Body of pancreas (tissue), 4 donors: Measurements from ENCODE around the gene PHACTR3. TPM values are rescaled to one million over a fixed set of nuclear protein-coding genes. Genes with fewer than 3 reads are reported as not detected.

Source experiments
- ATAC-seq: fragments of 150-250 bp; one replicate; pipeline ENCODE4 v1.9.1; 2016
- DNase-seq, 4 donors: peaks; one replicate each; pipeline ENCODE4 v3.0.0-alpha.2; 2019
- H3K27ac ChIP-seq, 4 donors: fragments of 200-600 bp; sonication (generic); 1 replicate in 3 of 4; 2 replicates in 1 of 4; pipeline versions ENCODE4 v1.5.1 to v1.6.1; 2016 to 2019; ENCODE audit warnings: mild to moderate bottlenecking in 1 of 4, mixed read lengths in 1 of 4, moderate library complexity in 1 of 4
- H3K27me3 ChIP-seq, 2 donors: fragments of 200-600 bp; sonication (generic); one replicate each; pipeline ENCODE4 v1.6.0; 2016; ENCODE audit warnings: mild to moderate bottlenecking in 1 of 2
- H3K36me3 ChIP-seq, 2 donors: fragments of 200-600 bp; sonication (generic); replicated peaks in 1 of 2; 2 replicates each; pipeline ENCODE4 v1.5.1; 2016; ENCODE audit warnings: low read depth in 2 of 2; ENCODE audit not compliant: insufficient read depth in 1 of 2
- H3K4me1 ChIP-seq: fragments of 200-600 bp; sonication (generic); one replicate; pipeline ENCODE4 v1.6.0; 2016
- H3K4me3 ChIP-seq, 2 donors: fragments of 200-600 bp; sonication (generic); 1 replicate in 1 of 2; 2 replicates in 1 of 2; pipeline ENCODE4 v1.5.1; 2016 to 2019
- H3K9me3 ChIP-seq, 3 donors: fragments of 200-600 bp; sonication (generic); 1 replicate in 2 of 3; 2 replicates in 1 of 3; pipeline ENCODE4 v1.5.1; 2016
- POLR2A ChIP-seq, 3 donors: fragments of 450-650 bp; IDR thresholded peaks; one replicate each; pipeline ENCODE4 v1.6.1; 2016; ENCODE audit warnings: antibody characterized with exemption in 3 of 3, mild to moderate bottlenecking in 2 of 3
- WGBS, 2 donors: methylation state at CpG; one replicate each; pipeline ENCODE4 v1.1.5; 2017; 5-methylcytosine and 5-hydroxymethylcytosine counted together
- intact Hi-C: fragments of 100-400 bp; cut with DNase I; formaldehyde crosslinking; loops from one replicate; pipeline ENCODE4 v1.15.1; 2023
- total RNA-seq, 2 donors: library from RNA; depleted of rRNA; stranded (reverse); fragments of >200 nt; gene quantifications; one replicate each; pipeline ENCODE4 v1.1.0, GENCODE V29; 2016
- TF ChIP-seq, protein P1 (sequence below), 7 experiments: fragments of 450-650 bp in 4 of 7; fragments of 200-600 bp in 3 of 7; sonication (generic) in 3 of 7; IDR thresholded peaks; one replicate each; pipeline ENCODE4 v1.5.1; 2016 to 2019; ENCODE audit warnings: antibody characterized with exemption in 7 of 7

PHACTR3 gene
- total RNA-seq, 2 donors from 2014 or later = 0.52 to 0.66 TPM

GRCh38 chr20:59821201-59821600 lies 216.9 kb downstream of the PHACTR3 start:
- WGBS, 2 donors = 82 to 85% methylated on average over 7 of the region's 7 CpGs
- Histone ChIP-seq H3K4me3 (no peak overlapping the region), H3K27ac (no peak overlapping the region), H3K27me3 (no peaks in the 10 kb centered on the region), H3K36me3 (no peaks in the 10 kb centered on the region), H3K4me1 (peaks cover 10% of the 10 kb centered on the region), H3K9me3 (no peaks in the 10 kb centered on the region)
- TF ChIP-seq, protein P1, sequence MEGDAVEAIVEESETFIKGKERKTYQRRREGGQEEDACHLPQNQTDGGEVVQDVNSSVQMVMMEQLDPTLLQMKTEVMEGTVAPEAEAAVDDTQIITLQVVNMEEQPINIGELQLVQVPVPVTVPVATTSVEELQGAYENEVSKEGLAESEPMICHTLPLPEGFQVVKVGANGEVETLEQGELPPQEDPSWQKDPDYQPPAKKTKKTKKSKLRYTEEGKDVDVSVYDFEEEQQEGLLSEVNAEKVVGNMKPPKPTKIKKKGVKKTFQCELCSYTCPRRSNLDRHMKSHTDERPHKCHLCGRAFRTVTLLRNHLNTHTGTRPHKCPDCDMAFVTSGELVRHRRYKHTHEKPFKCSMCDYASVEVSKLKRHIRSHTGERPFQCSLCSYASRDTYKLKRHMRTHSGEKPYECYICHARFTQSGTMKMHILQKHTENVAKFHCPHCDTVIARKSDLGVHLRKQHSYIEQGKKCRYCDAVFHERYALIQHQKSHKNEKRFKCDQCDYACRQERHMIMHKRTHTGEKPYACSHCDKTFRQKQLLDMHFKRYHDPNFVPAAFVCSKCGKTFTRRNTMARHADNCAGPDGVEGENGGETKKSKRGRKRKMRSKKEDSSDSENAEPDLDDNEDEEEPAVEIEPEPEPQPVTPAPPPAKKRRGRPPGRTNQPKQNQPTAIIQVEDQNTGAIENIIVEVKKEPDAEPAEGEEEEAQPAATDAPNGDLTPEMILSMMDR (IDR thresholded peaks at IDR 0.05) = no peak
- no peak for TF ChIP-seq POLR2A (IDR thresholded peaks at IDR 0.05)
- ATAC-seq = no peak
- intact Hi-C loops = no loop called here
- no peak for DNase-seq

DNA sequence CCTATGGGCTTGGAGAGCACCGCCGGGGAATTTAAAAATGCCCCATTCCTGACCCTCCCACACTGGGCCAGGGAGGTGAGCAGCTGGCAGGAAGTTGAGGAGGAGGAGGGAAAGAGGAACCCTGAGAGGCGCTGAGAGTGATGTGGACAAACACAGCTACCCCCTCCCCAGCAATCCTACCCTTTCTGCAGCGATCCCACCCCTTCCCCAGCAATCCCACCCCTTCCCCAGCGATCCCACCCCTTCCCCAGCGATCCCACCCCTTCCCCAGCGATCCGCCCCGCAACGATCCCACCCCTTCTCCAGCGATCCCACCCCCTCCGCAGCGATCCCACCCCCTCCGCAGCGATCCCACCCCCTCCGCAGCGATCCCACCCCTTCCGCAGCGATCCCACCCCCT lies 217.4 kb downstream of the PHACTR3 start:
- DNase-seq (no peak), ATAC-seq (no peak)
- H3K4me3 ChIP-seq = no peak overlapping the region
- H3K36me3 ChIP-seq = no peaks in the 10 kb centered on the region
- TF ChIP-seq, protein P1 (IDR thresholded peaks at IDR 0.05) = no peak
- TF ChIP-seq POLR2A (IDR thresholded peaks at IDR 0.05) = no peak
- H3K4me1 ChIP-seq = peaks cover 10% of the 10 kb centered on the region
- WGBS, 2 donors = 73 to 74% methylated on average over 11 to 14 of the region's 19 CpGs
- intact Hi-C loops = no loop called here
- no peaks in the 10 kb centered on the region for H3K27me3 ChIP-seq
- H3K9me3 ChIP-seq = no peaks in the 10 kb centered on the region
- no peak overlapping the region for H3K27ac ChIP-seq

GRCh38 chr20:59822291-59823029 lies 218.1 kb downstream of the PHACTR3 start:
- TF ChIP-seq POLR2A (IDR thresholded peaks at IDR 0.05) = no peak
- TF ChIP-seq, protein P1 (IDR thresholded peaks at IDR 0.05) = no peak
- Histone ChIP-seq H3K4me1 (peaks cover 10% of the 10 kb centered on the region), H3K9me3 (no peaks in the 10 kb centered on the region), H3K27me3 (no peaks in the 10 kb centered on the region), H3K4me3 (no peak overlapping the region), H3K27ac (no peak overlapping the region), H3K36me3 (no peaks in the 10 kb centered on the region)
- 71 to 79% methylated on average over 17 to 21 of the region's 21 CpGs for WGBS, 2 donors
- ATAC-seq (no peak), DNase-seq (no peak)
- intact Hi-C loops = no loop called here

GRCh38 chr20:59823030-59823423 lies 218.7 kb downstream of the PHACTR3 start:
- Histone ChIP-seq H3K4me3 (no peak overlapping the region), H3K36me3 (no peaks in the 10 kb centered on the region), H3K27ac (no peak overlapping the region), H3K4me1 (peaks cover 10% of the 10 kb centered on the region), H3K9me3 (no peaks in the 10 kb centered on the region), H3K27me3 (no peaks in the 10 kb centered on the region)
- intact Hi-C loops = no loop called here
- DNase-seq = no peak
- TF ChIP-seq, protein P1 (IDR thresholded peaks at IDR 0.05) = no peak
- no peak for TF ChIP-seq POLR2A (IDR thresholded peaks at IDR 0.05)
- 73 to 88% methylated on average over 9 of the region's 9 CpGs for WGBS, 2 donors
- no peak for ATAC-seq
